Astrocyte of the spinal cord (primary cell): ENCODE data around the gene MTCL1.
"Not testable (repeated sequence)": the region's sequence is repeated elsewhere in the genome, so short reads cannot be mapped to it uniquely, and the experiment has no call there.

ENCODE experiments used
- DNase-seq: peaks from one replicate; pipeline ENCODE4 v3.0.0; 2011; ENCODE audit warnings: low read depth, low spot score
- H3K4me3 ChIP-seq: 2 replicates; pipeline ENCODE4 v1.5.1; 2011; ENCODE audit warnings: low read depth, mild to moderate bottlenecking, low read length, moderate library complexity
- in situ Hi-C: cut with HindIII; loops from 2 replicates; pipeline ENCODE4 v1.10.0; 2017; ENCODE audit warnings: low sequenced_read_pairs
- TF ChIP-seq, protein P1 (sequence below): IDR thresholded peaks from 2 replicates; pipeline ENCODE4 v1.5.1; 2012; ENCODE audit warnings: low read depth, mild to moderate bottlenecking, low read length, inconsistent platforms

MTCL1 gene

DNA sequence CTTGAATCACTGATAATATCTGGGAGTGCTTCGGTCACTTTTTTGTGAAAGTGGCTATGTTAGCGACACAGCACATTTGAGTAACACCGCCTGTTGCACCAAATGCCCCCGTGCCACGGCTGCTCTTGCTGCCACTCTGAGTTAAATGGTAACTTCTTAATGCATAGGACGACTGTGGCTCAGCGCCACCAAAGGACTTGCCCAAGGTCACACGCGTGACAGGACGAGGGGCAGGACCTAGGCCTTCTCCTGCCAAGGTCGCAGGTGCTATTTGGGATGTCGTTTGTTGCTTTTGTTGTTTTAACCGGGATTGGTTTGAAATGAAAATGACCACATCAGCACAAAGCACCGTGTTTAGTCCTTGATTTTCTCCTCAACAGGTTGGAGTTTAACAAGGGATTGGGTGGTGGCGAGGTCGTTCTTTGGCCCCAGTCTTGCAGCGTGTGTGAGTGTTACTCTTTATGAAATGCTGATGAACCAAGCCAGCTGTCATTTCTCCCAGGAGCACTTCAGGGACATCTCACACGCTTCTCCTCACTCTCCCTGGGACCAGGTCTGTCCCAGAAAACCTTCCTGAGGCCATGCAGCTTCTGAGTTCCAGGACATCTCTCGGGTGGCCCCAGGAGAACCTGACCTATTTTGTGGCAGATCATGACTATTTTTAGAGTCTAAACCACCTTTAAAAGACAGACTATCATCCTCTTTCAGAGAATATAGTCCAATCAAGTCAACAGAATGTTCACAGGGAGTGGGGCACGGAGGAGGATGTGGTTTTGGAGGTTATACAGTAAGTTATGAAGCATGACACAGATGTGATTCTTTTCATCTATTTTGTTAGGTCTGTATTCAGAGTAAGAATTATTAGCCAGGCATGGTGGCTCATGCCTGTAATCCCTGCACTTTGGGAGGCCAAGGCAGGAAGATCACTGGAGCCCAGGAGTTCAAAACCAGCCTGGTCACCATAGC, 49.9 kb downstream of the MTCL1 start:
- no peak overlapping the region for H3K4me3 ChIP-seq
- peak; percentile 83 for DNase-seq
- TF ChIP-seq, protein P1, sequence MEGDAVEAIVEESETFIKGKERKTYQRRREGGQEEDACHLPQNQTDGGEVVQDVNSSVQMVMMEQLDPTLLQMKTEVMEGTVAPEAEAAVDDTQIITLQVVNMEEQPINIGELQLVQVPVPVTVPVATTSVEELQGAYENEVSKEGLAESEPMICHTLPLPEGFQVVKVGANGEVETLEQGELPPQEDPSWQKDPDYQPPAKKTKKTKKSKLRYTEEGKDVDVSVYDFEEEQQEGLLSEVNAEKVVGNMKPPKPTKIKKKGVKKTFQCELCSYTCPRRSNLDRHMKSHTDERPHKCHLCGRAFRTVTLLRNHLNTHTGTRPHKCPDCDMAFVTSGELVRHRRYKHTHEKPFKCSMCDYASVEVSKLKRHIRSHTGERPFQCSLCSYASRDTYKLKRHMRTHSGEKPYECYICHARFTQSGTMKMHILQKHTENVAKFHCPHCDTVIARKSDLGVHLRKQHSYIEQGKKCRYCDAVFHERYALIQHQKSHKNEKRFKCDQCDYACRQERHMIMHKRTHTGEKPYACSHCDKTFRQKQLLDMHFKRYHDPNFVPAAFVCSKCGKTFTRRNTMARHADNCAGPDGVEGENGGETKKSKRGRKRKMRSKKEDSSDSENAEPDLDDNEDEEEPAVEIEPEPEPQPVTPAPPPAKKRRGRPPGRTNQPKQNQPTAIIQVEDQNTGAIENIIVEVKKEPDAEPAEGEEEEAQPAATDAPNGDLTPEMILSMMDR = no peak
- in situ Hi-C loops = no loop called here

DNA sequence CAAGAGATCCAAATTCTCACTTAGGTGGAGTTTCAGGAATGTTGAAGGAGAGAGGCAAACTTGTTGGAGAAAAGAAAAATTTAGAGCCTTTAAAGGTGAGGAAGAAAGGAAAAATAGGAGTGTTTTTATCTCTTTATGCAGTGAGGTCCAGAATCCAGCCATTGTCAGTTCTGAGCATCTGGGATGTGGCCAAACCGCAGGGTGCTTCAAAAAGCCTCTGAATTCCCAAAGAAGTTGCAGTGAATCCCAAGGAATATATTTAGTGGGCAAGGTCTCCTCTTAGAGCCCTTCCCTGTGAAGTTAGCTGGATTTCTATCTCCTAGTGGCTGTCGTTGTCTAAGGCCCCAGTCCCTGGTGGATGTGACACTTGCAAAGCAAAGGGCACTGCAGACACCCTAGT, 51.2 kb downstream of the MTCL1 start:
- DNase-seq = no peak
- no peak overlapping the region for H3K4me3 ChIP-seq
- in situ Hi-C loops = no loop called here
- TF ChIP-seq, protein P1 = no peak

DNA sequence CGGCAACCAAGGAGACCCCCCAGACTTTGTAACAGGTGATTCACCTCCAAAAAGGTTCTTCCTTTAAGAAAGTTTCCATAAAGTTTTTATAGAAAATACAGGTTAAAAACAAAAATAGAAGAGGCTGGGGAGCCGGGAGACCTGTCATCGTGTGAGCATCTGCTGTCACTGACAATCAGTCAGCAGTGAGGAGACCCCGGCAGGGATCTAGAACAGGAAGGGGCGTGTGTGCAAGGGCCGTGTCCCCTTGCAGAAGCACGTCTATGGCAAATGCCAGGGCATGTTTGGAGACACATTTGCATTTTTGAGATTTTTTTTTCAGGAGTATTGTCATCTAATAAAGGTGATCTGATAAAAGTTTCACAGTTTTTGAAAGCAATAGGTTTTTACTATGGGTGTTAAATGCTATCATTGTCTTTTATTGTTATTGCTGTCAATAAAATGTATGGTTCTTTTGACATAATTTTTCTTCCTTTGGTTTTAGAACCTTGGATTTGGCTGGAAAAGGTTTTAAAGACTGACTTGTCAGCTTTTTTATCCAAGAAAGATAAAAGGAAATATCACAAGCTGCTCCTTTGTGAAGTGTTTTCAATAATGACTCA, 52.1 kb downstream of the MTCL1 start:
- in situ Hi-C loops = no loop called here
- no peak overlapping the region for H3K4me3 ChIP-seq
- DNase-seq = no peak
- TF ChIP-seq, protein P1 = no peak

DNA sequence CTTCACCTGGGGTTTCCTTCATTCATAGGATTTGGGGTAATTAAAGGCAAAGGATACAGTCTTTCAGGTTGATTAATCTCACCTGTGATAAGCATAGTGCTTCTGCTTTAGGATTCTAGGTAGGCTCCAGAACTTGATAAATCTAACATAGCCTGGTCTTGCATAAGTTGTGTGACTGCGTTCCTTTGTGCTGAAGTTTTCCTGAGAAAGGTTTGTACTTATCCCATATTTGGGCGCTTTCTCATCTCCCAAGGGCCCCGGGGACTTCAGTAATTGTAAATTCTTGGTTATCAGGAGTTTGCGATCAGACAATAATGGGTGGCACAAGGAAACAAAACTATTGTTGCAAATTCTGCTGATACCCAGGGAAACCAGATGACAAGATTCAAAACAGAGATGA, 53.1 kb downstream of the MTCL1 start:
- in situ Hi-C loops = no loop called here
- TF ChIP-seq, protein P1 = no peak
- H3K4me3 ChIP-seq = no peak overlapping the region
- no peak for DNase-seq

DNA sequence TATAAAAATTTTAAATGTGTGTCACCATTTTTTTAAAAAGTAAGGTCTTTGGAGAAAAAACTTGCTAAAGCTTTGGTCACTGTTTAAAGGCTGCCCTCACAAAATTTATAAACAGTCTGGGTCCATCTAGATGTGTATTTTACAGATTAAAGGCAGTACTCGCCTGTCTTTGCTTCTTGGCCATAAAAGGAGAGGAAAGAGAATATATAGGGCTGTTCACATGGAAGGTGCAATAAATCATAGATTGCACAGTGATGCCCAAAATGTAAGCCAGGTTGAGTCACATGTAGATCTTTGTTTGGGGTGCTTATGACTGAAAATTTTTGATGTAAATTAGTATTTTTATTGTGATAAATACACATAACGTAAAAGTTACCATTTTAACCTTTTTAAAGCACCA, 55.6 kb downstream of the MTCL1 start:
- TF ChIP-seq, protein P1 = no peak
- in situ Hi-C loops = no loop called here
- DNase-seq = no peak
- no peak overlapping the region for H3K4me3 ChIP-seq

DNA sequence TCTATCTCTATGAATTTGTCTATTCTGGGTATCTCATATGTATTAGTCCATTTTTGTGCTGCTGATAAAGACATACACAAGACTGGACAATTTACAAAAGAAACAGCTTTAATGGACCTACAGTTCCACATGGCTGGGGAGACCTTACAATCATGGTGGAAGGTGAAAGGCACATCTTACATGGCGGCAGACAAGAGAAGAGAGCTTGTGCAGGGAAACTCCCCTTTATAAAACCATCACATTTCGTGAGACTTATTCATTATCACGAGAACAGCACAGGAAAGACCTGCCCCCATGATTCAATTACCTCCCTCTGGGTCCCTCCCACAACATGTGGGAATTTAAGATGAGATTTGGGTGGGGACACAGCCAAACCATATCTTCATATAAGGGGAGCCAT, 56.2 kb downstream of the MTCL1 start:
- DNase-seq, H3K4me3 ChIP-seq, in situ Hi-C loops: not testable (repeated sequence)

DNA sequence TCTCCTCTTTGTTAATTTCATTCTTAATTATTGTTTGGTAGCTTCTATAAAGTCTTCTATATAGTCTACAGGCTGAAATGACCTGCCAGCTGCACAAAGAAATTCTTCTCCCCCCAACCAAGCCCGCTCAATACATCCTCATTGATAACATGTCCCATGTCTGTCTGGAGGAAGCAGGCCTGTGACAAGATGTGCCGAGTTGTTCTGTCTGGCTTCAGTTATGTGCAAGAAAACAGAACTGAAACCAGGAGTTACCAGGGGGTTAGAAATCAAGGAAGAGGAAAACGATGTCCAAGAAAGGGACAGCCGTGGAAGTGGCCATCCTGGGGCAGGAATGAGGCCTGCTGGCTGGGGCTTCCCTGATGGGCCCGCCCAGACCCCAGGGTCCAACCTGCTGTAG, 57.6 kb downstream of the MTCL1 start:
- no peak for DNase-seq
- TF ChIP-seq, protein P1 = no peak
- in situ Hi-C loops = no loop called here
- H3K4me3 ChIP-seq = no peak overlapping the region
